Measurements from ENCODE around the gene SYT2.

DNA sequence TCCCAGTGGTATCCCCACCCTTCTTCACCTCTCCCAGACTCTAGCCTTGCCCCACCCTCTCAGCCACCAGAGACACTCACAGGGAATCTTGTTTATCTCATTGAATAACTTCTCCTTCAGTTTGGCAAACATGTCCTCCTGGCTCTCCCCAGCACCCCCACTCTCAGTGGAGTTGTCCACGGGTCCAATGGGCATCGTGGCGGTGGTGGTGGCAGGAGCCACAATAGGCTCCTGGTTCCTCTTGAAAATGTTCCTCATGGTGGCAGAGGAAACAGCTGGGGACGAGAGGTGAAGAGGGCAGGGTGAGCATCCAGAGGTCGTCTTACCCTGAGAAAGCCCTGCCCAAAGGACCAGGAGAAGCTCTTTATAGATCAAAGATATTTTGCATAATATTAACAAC is 104.7 kb downstream of the SYT2 start:
- TF ChIP-seq RAD21 (IDR thresholded peaks at IDR 0.05; ENCODE audit: low read depth) (no peak), POLR2AphosphoS5 (IDR thresholded peaks at IDR 0.05; ENCODE audit: low read depth, low read length) (no peak), MAX (IDR thresholded peaks at IDR 0.05) (no peak), CTCF (IDR thresholded peaks at IDR 0.05 in 2 of 3, conservative IDR thresholded peaks at IDR 0.05 in 1 of 3; ENCODE audit: borderline replicate concordance in 1 of 3, insufficient read depth in 1 of 3, low read depth in 2 of 3, low read length in 2 of 3) (no peak), JUND (IDR thresholded peaks at IDR 0.05) (no peak), EZH2 (IDR thresholded peaks at IDR 0.05) (no peak), POLR2A (IDR thresholded peaks at IDR 0.05; ENCODE audit: borderline replicate concordance, extremely low read depth, insufficient read depth, insufficient read length) (no peak), ZNF274 (IDR thresholded peaks at IDR 0.05; ENCODE audit: low read depth, low read length) (no peak), CEBPB (IDR thresholded peaks at IDR 0.05; ENCODE audit: low read depth) (no peak)
- TF ChIP-seq, protein P1, sequence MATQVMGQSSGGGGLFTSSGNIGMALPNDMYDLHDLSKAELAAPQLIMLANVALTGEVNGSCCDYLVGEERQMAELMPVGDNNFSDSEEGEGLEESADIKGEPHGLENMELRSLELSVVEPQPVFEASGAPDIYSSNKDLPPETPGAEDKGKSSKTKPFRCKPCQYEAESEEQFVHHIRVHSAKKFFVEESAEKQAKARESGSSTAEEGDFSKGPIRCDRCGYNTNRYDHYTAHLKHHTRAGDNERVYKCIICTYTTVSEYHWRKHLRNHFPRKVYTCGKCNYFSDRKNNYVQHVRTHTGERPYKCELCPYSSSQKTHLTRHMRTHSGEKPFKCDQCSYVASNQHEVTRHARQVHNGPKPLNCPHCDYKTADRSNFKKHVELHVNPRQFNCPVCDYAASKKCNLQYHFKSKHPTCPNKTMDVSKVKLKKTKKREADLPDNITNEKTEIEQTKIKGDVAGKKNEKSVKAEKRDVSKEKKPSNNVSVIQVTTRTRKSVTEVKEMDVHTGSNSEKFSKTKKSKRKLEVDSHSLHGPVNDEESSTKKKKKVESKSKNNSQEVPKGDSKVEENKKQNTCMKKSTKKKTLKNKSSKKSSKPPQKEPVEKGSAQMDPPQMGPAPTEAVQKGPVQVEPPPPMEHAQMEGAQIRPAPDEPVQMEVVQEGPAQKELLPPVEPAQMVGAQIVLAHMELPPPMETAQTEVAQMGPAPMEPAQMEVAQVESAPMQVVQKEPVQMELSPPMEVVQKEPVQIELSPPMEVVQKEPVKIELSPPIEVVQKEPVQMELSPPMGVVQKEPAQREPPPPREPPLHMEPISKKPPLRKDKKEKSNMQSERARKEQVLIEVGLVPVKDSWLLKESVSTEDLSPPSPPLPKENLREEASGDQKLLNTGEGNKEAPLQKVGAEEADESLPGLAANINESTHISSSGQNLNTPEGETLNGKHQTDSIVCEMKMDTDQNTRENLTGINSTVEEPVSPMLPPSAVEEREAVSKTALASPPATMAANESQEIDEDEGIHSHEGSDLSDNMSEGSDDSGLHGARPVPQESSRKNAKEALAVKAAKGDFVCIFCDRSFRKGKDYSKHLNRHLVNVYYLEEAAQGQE (IDR thresholded peaks at IDR 0.05; ENCODE audit: low read depth) = no peak
